Prostate gland (tissue), 2 donors: ENCODE data around the gene RASGEF1B.

Experiments used
- CTCF ChIP-seq, 4 experiments: fragments of 200-600 bp in 2 of 4; fragments of 450-650 bp in 2 of 4; sonication (generic) in 2 of 4; IDR thresholded peaks; 1 replicate in 3 of 4; 2 replicates in 1 of 4; pipeline ENCODE4 v1.5.1; 2016 to 2019; ENCODE audit warnings: antibody characterized with exemption in 4 of 4, mild to moderate bottlenecking in 2 of 4, moderate library complexity in 2 of 4
- POLR2A ChIP-seq: fragments of 450-650 bp; IDR thresholded peaks from one replicate; pipeline ENCODE4 v1.6.1; 2016; ENCODE audit warnings: antibody characterized with exemption, mild to moderate bottlenecking

GRCh38 chr4:81469781-81470455 lies 1.8 kb downstream of the RASGEF1B start:
- TF ChIP-seq POLR2A (no peak), CTCF (IDR thresholded peaks at IDR 0.05) (no peak)
